NB4 (cell line): ENCODE results near the gene TTLL6.

Experiments used
- DNase-seq: peaks from one replicate; pipeline ENCODE4 v3.0.0; 2010; ENCODE audit warnings: low read depth
- H3K4me3 ChIP-seq: one replicate; pipeline ENCODE4 v1.5.1; 2011; ENCODE audit warnings: mild to moderate bottlenecking, low read depth, low read length, moderate library complexity
- MYC ChIP-seq: IDR thresholded peaks from 2 replicates; pipeline ENCODE4 v1.6.1; 2011; ENCODE audit warnings: low read depth, low read length
- POLR2A ChIP-seq: IDR thresholded peaks from 2 replicates; pipeline ENCODE4 v1.6.1; 2011; ENCODE audit warnings: mild to moderate bottlenecking; ENCODE audit not compliant: insufficient read length; ENCODE audit errors: extremely low read depth
- TF ChIP-seq, protein P1 (sequence below): IDR thresholded peaks from 2 replicates; pipeline ENCODE4 v1.6.1; 2011; ENCODE audit warnings: low read depth, low read length
- TF ChIP-seq, protein P2 (sequence below): IDR thresholded peaks from one replicate; pipeline ENCODE4 v1.5.1; 2012; ENCODE audit warnings: low read depth, low read length

Gene TTLL6

DNA sequence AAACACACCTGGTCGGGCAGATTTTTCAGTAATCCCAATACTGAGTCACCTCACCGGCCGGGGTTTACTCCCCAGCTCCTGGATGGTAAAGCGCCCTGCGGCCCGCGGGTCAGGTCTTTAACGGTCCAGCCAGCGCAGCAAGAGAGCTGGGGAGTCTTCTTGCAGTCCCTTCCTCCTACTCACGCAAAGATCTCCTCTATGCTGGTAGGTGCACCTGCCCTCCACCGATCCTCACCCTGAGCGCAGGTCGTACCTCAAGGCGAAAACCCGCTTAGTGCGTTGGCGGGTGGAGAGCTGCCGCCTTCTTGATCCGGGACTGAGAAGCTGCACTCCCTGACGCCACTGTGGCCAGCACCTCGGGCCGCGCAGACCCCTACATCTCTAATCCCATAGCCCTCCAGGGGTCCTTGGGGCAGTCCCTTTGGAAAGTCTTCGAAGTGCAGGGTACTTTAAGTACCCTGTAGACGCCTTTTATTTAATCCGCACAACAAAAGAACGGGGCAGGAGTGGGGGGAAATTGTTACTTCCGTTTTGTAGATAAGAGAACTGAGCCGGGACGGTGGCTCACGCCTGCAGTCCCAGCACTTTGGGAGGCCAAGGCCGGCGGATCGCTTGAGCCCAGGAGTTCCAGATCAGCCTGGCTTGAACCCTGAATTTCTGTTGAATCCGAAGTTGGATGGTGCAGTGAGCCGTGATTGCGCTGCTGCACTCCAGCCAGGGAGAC lies 78.1 kb downstream of the TTLL6 start:
- no peak for DNase-seq
- H3K4me3 ChIP-seq = no peak overlapping the region
- TF ChIP-seq MYC (no peak), POLR2A (no peak)
- TF ChIP-seq, protein P1, sequence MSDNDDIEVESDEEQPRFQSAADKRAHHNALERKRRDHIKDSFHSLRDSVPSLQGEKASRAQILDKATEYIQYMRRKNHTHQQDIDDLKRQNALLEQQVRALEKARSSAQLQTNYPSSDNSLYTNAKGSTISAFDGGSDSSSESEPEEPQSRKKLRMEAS = no peak
- TF ChIP-seq, protein P2, sequence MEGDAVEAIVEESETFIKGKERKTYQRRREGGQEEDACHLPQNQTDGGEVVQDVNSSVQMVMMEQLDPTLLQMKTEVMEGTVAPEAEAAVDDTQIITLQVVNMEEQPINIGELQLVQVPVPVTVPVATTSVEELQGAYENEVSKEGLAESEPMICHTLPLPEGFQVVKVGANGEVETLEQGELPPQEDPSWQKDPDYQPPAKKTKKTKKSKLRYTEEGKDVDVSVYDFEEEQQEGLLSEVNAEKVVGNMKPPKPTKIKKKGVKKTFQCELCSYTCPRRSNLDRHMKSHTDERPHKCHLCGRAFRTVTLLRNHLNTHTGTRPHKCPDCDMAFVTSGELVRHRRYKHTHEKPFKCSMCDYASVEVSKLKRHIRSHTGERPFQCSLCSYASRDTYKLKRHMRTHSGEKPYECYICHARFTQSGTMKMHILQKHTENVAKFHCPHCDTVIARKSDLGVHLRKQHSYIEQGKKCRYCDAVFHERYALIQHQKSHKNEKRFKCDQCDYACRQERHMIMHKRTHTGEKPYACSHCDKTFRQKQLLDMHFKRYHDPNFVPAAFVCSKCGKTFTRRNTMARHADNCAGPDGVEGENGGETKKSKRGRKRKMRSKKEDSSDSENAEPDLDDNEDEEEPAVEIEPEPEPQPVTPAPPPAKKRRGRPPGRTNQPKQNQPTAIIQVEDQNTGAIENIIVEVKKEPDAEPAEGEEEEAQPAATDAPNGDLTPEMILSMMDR = no peak

DNA sequence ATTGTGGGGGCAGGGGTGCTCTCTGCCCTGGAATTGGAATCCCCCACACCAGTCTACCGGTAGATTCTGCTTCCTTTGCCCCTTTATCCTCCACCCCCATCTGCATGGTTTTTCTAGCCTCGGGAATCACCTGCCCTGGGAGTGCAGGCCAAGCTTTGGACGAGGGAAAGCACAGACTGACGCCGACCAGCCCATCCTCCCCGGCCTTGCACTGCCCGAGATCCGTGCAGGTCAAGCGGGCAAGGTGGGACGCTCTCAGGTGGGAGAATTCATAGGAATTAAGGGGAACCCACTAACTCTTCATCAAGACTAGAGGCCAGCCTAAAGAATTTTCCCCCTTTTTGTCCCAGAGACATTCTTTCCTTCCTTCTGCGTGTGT lies 78.6 kb downstream of the TTLL6 start:
- TF ChIP-seq POLR2A (no peak), MYC (no peak)
- TF ChIP-seq, protein P1 = no peak
- TF ChIP-seq, protein P2 = no peak
- no peak overlapping the region for H3K4me3 ChIP-seq
- no peak for DNase-seq

DNA sequence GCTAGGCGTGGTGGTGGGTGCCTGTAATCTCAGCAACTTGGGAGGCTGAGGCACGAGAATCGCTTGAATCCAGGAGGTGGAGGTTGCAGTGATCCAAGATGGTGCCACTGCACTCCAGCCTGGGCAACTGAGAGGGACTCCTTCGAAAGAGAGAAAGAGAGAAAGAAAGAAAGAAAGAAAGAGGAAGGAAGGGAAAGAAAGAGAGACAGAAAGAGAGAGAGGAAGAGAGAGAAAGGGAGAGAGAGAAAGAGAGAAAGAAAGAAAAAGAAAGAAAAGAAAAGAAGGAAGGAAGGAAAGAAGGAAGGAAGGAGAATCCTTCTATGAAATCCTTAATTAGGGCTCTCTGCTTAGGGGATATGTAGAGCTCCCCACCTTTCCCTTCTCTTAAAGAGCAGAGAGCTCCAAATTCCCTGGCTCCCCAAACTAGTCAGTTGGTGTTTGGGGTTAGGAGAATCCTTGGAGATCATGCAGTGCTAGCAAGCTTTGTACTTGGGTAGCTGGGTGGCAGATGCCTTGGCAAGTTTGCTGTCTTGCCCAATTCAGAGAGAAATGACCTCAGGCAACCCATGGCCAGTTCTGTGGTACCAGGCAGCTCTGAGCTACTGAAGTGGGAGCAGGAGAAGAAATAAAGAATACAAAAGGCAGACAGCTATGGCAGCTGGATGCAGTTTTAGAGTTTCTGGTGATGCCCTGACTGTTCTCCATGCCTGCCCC lies 79.5 kb downstream of the TTLL6 start:
- no peak for TF ChIP-seq MYC
- TF ChIP-seq, protein P1 = no peak
- TF ChIP-seq, protein P2 = no peak
- no peak overlapping the region for H3K4me3 ChIP-seq
- no peak for DNase-seq

DNA sequence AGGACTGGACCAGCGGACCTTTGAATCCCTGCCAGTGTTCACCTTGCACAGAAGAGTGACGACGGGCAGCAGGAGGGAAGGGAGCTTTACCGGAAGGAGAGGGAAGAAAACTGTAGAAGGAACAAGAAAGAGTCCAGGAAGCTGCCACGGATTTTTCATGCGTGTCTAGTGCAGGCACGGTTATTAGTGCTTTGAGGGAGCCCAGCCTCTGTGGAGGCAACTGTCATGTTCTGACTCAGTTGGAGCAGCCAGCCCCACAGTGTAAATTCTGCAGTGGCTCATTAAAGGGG lies 82.0 kb downstream of the TTLL6 start:
- H3K4me3 ChIP-seq = no peak overlapping the region
- TF ChIP-seq MYC = no peak
- TF ChIP-seq, protein P1 = no peak
- TF ChIP-seq, protein P2 = no peak
- no peak for TF ChIP-seq POLR2A
- DNase-seq = no peak

DNA sequence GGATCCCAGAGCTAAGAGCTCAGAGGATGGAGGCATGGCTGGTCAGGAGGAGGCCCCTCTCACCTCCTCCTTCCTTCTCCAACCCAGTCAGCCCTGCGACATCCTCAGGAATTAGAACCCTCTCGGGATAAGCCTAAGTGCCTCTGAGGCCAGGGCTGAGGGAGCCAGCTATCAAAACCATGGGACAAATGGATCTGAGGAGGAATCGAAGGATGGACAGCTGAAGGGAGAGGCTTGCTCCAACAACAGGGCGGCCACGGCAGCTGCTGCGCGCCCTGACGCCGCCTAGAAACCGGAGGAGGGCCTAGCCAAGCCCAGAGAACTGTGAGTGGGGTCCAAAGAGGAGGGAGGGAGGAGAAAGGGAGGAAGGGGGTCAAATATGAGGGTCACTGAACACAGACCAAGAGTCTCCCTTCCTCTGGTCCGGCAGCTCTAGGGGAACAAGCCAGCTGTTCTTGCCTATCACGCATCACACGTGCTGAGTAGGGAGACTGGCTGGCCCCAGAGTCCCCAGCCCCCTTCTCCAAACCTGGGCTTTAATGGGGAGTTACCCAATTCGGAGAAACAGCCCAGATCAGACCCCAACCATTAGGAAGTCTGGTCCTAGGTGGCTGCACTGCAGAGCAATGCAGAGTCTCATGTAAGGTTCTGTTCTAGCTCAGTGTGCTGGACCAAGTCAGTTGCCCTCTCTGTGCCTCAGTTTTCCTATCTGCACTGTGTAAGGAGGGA lies 82.5 kb downstream of the TTLL6 start:
- TF ChIP-seq, protein P2 = no peak
- no peak for TF ChIP-seq POLR2A
- no peak for TF ChIP-seq MYC
- DNase-seq = no peak
- no peak overlapping the region for H3K4me3 ChIP-seq
